GM06990 (cell line): Measurements from ENCODE around the gene TPX2.

Experiments
- DNase-seq: peaks from one replicate; pipeline ENCODE4 v3.0.0-alpha.2; 2011; ENCODE audit not compliant: insufficient read length; ENCODE audit errors: extremely low read depth
- H3K27me3 ChIP-seq: replicated peaks from 2 replicates; pipeline ENCODE4 v1.6.0; 2011; ENCODE audit warnings: low read length; ENCODE audit not compliant: control insufficient read depth, insufficient read depth
- H3K36me3 ChIP-seq: 2 replicates; pipeline ENCODE4 v1.5.1; 2011; ENCODE audit warnings: low read length; ENCODE audit not compliant: control insufficient read depth, insufficient read depth
- H3K4me3 ChIP-seq: replicated peaks from 2 replicates; pipeline ENCODE4 v1.5.1; 2011; ENCODE audit warnings: low read depth, mild to moderate bottlenecking, control low read depth, low read length
- CTCF ChIP-seq: IDR thresholded peaks from 2 replicates; pipeline ENCODE4 v1.5.1; 2011; ENCODE audit warnings: low read length, control low read depth, mild to moderate bottlenecking, inconsistent platforms; ENCODE audit not compliant: insufficient read depth, poor library complexity, severe bottlenecking

The TPX2 gene

GRCh38 chr20:31797364-31797763, 58.3 kb downstream of the TPX2 start:
- no peak for DNase-seq
- TF ChIP-seq CTCF, result no peak
- Histone ChIP-seq H3K36me3 (peaks cover 23% of the 10 kb centered on the region), H3K27me3 (no peaks in the 10 kb centered on the region), H3K4me3 (no peak overlapping the region)

GRCh38 chr20:31801508-31801907, 62.4 kb downstream of the TPX2 start:
- TF ChIP-seq CTCF, result no peak
- H3K27me3 ChIP-seq, result no peaks in the 10 kb centered on the region
- no peak for DNase-seq
- H3K36me3 ChIP-seq, result peaks cover 22% of the 10 kb centered on the region
- H3K4me3 ChIP-seq, result no peak overlapping the region

GRCh38 chr20:31803552-31804291, 64.6 kb downstream of the TPX2 start:
- Histone ChIP-seq H3K27me3 (no peaks in the 10 kb centered on the region), H3K4me3 (no peak overlapping the region), H3K36me3 (peaks cover 11% of the 10 kb centered on the region)
- DNase-seq, result no peak
- no peak for TF ChIP-seq CTCF

GRCh38 chr20:31806564-31807355, 67.7 kb downstream of the TPX2 start:
- Histone ChIP-seq H3K4me3 (no peak overlapping the region), H3K36me3 (peaks cover 4% of the 10 kb centered on the region), H3K27me3 (no peaks in the 10 kb centered on the region)
- DNase-seq, result no peak
- no peak for TF ChIP-seq CTCF

GRCh38 chr20:31808481-31808880, 69.4 kb downstream of the TPX2 start:
- H3K27me3 ChIP-seq, result no peaks in the 10 kb centered on the region
- DNase-seq, result no peak
- no peak for TF ChIP-seq CTCF
- peaks cover 1% of the 10 kb centered on the region; the same call in 1 of the 2 replicates for H3K36me3 ChIP-seq
- no peak overlapping the region for H3K4me3 ChIP-seq
